ENCODE results near the gene GLI2.

DNA sequence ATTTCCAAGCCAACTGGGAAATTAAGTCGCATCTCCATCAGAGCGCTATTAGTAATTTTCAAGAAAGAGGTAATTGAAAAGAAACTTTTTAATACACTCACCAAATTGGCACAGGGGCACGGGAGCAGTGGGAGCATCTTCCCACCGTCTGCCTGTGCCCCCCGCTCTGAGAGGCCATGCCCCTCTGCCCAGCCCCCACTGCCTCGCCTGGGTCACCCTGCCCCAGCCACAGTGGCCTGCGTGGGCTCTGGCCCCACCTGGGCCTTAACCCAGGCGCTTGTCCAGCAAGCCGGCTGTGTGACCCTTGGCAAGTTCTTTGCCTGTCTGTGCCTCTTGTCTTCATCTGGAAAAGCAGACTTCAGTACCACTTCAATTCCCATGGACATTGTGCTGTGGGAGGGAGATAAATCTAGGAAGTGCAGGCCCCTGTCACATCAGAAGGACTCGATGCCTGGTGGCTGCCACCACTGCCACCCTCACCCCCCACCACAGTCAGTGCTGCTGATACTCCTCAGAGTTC, 31.9 kb downstream of the GLI2 start:
- no peak for TF ChIP-seq POLR2A (IDR thresholded peaks at IDR 0.05)
- TF ChIP-seq, protein P1, sequence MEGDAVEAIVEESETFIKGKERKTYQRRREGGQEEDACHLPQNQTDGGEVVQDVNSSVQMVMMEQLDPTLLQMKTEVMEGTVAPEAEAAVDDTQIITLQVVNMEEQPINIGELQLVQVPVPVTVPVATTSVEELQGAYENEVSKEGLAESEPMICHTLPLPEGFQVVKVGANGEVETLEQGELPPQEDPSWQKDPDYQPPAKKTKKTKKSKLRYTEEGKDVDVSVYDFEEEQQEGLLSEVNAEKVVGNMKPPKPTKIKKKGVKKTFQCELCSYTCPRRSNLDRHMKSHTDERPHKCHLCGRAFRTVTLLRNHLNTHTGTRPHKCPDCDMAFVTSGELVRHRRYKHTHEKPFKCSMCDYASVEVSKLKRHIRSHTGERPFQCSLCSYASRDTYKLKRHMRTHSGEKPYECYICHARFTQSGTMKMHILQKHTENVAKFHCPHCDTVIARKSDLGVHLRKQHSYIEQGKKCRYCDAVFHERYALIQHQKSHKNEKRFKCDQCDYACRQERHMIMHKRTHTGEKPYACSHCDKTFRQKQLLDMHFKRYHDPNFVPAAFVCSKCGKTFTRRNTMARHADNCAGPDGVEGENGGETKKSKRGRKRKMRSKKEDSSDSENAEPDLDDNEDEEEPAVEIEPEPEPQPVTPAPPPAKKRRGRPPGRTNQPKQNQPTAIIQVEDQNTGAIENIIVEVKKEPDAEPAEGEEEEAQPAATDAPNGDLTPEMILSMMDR (IDR thresholded peaks at IDR 0.05) = no peak

Data from right lobe of liver (tissue), 4 donors.